Measurements from ENCODE around the gene PDGFRA. TPM values are rescaled to one million over a fixed set of nuclear protein-coding genes. Genes with fewer than 3 reads are reported as not detected.

The PDGFRA gene
- total RNA-seq, 2 donors from 2014 or later, result 20.5 to 32.5 TPM

DNA sequence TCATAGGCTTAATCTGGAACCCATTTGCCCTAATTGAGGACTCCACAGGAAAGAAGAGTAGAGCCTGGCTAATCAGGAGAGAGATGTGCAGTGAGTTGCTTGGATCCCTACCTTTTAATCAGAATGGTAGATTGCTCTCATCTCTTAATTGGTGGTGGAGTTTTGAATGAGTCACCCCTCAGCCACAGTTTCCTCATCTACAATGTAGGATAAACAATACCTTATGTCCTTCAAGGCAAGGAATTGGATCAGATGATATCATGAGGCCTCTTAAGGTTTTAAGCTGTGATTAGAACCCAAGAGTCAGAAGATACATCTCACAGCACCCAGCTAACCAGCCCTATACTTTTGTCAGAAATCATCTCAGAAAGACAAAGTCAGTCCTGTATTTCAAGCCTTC is 39.1 kb downstream of the PDGFRA start:
- no peak overlapping the region for H3K4me3 ChIP-seq
- no peaks in the 10 kb centered on the region for H3K4me1 ChIP-seq
- TF ChIP-seq, protein P1, sequence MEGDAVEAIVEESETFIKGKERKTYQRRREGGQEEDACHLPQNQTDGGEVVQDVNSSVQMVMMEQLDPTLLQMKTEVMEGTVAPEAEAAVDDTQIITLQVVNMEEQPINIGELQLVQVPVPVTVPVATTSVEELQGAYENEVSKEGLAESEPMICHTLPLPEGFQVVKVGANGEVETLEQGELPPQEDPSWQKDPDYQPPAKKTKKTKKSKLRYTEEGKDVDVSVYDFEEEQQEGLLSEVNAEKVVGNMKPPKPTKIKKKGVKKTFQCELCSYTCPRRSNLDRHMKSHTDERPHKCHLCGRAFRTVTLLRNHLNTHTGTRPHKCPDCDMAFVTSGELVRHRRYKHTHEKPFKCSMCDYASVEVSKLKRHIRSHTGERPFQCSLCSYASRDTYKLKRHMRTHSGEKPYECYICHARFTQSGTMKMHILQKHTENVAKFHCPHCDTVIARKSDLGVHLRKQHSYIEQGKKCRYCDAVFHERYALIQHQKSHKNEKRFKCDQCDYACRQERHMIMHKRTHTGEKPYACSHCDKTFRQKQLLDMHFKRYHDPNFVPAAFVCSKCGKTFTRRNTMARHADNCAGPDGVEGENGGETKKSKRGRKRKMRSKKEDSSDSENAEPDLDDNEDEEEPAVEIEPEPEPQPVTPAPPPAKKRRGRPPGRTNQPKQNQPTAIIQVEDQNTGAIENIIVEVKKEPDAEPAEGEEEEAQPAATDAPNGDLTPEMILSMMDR (IDR thresholded peaks at IDR 0.05), result no peak
- H3K27me3 ChIP-seq, result no peaks in the 10 kb centered on the region
- intact Hi-C loops (cut with DNase I), result no loop called here
- H3K27ac ChIP-seq, result no peak overlapping the region
- H3K9ac ChIP-seq (ENCODE audit: low read depth in 2 of 2, low read length in 2 of 2), result no peak overlapping the region
- H3K9me3 ChIP-seq, result no peaks in the 10 kb centered on the region
- no peak for DNase-seq
- no peaks in the 10 kb centered on the region for H3K36me3 ChIP-seq

DNA sequence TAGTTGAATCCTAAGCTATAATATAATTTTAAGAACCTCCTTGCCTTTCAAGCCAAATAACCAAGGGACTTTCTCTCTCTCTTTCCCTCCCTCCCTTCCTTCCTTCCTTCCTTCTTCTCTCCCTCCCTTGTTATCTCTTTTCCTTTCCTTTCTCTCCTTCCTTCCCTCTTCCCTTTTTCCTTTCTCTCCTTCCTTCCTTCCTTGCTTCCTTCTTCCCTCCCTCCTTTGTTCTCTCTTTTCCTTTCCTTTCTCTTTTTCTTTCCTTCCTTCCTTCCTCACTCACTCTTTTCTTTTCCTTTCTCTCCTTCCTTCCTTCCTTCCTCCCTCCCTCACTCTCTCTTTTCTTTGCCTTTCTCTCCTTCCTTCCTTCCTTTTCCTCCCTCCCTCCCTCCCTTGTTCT is 42.4 kb downstream of the PDGFRA start:
- H3K27ac ChIP-seq, result no peak overlapping the region
- no peaks in the 10 kb centered on the region for H3K9me3 ChIP-seq
- intact Hi-C loops (cut with DNase I), result no loop called here
- H3K27me3 ChIP-seq, result no peaks in the 10 kb centered on the region
- H3K4me3 ChIP-seq, result no peak overlapping the region
- no peak for DNase-seq
- H3K9ac ChIP-seq (ENCODE audit: low read depth in 2 of 2, low read length in 2 of 2), result no peak overlapping the region
- H3K36me3 ChIP-seq, result no peaks in the 10 kb centered on the region
- no peaks in the 10 kb centered on the region for H3K4me1 ChIP-seq
- TF ChIP-seq, protein P1 (IDR thresholded peaks at IDR 0.05), result no peak

DNA sequence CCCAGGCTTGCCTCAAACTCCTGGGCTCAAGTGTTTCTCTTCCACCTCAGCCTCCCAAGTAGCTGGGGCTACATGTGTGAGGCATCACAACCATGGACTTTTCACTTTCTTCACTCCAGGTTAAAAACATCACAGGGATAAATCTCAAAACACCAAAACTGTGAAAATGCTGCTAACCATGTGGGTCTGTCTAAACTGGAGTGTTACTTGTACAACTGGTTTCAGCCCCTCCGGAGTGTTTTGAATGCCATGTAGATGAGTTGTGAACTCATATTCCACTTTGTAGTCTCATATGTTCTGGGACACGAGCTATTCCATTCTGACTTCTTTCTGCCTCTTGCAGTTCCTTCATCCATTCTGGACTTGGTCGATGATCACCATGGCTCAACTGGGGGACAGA is 43.0 kb downstream of the PDGFRA start:
- Histone ChIP-seq H3K9me3 (no peaks in the 10 kb centered on the region), H3K27ac (no peak overlapping the region), H3K4me1 (no peaks in the 10 kb centered on the region), H3K9ac (ENCODE audit: low read depth in 2 of 2, low read length in 2 of 2) (no peak overlapping the region), H3K4me3 (no peak overlapping the region), H3K27me3 (no peaks in the 10 kb centered on the region), H3K36me3 (no peaks in the 10 kb centered on the region)
- TF ChIP-seq, protein P1 (IDR thresholded peaks at IDR 0.05), result no peak
- intact Hi-C loops (cut with DNase I), result no loop called here
- DNase-seq, result no peak

DNA sequence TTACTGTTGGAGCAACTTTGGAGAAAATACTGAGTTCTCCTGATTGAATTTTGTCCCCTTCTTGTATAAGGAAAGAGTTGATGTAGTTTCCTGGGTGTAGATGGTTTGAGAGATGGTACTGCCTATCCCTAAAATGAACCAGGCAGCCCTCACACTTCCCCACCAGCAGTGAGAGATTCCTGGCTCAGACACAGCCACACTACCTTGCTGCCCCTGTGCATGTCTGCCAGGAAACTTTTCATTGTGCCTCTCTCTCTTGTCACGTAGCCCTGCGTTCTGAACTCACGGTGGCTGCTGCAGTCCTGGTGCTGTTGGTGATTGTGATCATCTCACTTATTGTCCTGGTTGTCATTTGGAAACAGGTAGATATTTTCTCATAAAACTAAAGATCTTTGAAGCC is 45.2 kb downstream of the PDGFRA start:
- intact Hi-C loops (cut with DNase I), result no loop called here
- Histone ChIP-seq H3K9me3 (no peaks in the 10 kb centered on the region), H3K36me3 (no peaks in the 10 kb centered on the region), H3K27ac (no peak overlapping the region), H3K9ac (ENCODE audit: low read depth in 2 of 2, low read length in 2 of 2) (no peak overlapping the region), H3K4me1 (no peaks in the 10 kb centered on the region), H3K4me3 (no peak overlapping the region), H3K27me3 (no peaks in the 10 kb centered on the region)
- DNase-seq, result no peak
- TF ChIP-seq, protein P1 (IDR thresholded peaks at IDR 0.05), result no peak

DNA sequence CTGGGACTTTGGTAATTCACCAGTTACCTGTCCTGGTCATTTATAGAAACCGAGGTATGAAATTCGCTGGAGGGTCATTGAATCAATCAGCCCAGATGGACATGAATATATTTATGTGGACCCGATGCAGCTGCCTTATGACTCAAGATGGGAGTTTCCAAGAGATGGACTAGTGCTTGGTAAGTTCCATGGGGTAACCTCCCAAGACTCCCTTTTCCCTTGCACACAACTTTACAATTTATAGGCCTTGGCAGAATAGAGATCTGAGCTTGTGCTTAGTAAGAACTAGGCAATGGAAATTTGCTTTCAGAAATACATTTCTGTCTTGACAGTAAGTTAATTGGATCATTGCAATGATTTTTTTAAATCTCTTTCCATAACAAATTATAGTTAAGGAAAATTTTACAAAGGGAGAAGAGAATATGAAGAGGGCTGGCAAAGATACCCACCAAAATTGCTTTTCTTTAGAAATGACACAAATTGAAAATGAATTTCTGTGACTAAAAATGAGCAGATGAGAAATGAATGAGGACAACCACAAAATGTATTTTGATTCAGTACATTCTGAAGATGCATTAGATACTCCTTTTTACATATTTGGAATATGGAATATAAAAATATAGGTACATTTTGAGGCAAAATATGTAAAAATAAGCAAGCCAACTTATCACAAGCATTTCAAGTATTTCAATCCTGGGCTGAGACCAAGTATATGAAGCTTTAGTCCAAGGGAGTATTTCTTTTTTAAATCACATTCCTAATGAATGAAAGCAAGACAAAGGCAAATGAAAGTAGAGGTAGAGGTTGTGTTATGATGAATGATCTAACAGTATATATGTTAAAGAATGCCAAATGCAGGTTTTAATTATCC is 45.9 kb downstream of the PDGFRA start:
- H3K36me3 ChIP-seq, result no peaks in the 10 kb centered on the region
- DNase-seq, result no peak
- intact Hi-C loops (cut with DNase I), result no loop called here
- H3K9ac ChIP-seq (ENCODE audit: low read depth in 2 of 2, low read length in 2 of 2), result no peak overlapping the region
- H3K27ac ChIP-seq, result no peak overlapping the region
- H3K4me3 ChIP-seq, result no peak overlapping the region
- H3K9me3 ChIP-seq, result no peaks in the 10 kb centered on the region
- TF ChIP-seq, protein P1 (IDR thresholded peaks at IDR 0.05), result no peak
- no peaks in the 10 kb centered on the region for H3K27me3 ChIP-seq
- no peaks in the 10 kb centered on the region for H3K4me1 ChIP-seq
